NCI-H460 (cell line): ENCODE measurements around the gene ST6GAL1. TPM values are rescaled to one million over a fixed set of nuclear protein-coding genes. Genes with fewer than 3 reads are reported as not detected.
"Not testable (repeated sequence)": the region's sequence is repeated elsewhere in the genome, so short reads cannot be mapped to it uniquely, and the experiment has no call there.

Experiments
- DNase-seq: peaks from one replicate; pipeline ENCODE4 v3.0.0-alpha.2; 2016; ENCODE audit warnings: low read depth; ENCODE audit errors: extremely low read depth
- polyA plus RNA-seq: library from polyadenylated mRNA; depleted of rRNA; stranded (reverse); fragments of >200 nt; gene quantifications from 2 replicates; pipeline ENCODE4 v1.2.3, GENCODE V29; 2014; cell fraction: nucleus; rRNA removed
- total RNA-seq: library from RNA; depleted of rRNA; stranded (reverse); fragments of >200 nt; shearing (Covaris generic); gene quantifications from 2 replicates; pipeline ENCODE4 v1.2.3, GENCODE V29; 2014; rRNA removed

The ST6GAL1 gene, protein sequence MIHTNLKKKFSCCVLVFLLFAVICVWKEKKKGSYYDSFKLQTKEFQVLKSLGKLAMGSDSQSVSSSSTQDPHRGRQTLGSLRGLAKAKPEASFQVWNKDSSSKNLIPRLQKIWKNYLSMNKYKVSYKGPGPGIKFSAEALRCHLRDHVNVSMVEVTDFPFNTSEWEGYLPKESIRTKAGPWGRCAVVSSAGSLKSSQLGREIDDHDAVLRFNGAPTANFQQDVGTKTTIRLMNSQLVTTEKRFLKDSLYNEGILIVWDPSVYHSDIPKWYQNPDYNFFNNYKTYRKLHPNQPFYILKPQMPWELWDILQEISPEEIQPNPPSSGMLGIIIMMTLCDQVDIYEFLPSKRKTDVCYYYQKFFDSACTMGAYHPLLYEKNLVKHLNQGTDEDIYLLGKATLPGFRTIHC
- total RNA-seq, result 14.0 and 18.8 TPM in 2 replicates
- 5.9 and 8.8 TPM in 2 replicates for polyA plus RNA-seq

DNA sequence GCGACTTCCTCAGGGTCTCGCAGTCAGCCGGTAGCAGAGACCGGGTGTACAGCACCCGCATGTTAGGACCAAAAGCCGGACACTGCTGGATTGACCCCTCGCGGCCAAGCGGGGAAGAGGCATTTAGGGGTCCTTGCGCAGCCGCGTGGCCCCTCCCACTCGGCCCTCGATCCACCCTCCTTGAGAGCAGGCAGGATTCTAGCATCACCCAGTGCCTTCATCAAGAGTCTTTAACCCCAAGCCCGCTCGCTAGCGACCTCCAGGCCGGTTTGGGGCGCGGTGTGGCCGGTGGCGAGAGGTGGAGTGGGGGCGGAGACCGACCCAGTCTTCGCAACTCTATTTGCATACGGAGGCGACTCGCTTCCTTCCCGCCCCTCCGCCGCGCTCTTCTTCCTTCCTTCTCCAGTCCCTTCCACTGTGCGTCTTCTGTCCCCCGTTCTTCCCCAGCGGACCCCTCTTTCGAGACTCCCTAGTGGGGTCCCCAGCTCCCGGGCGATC is at the start of gene ST6GAL1:
Gene ST6GAL1 (plus strand): TSS at position 384 of the 498 bp plus-strand sequence. CDS start 112,178 bp downstream, outside the sequence.
- DNase-seq, result peak; percentile 25

DNA sequence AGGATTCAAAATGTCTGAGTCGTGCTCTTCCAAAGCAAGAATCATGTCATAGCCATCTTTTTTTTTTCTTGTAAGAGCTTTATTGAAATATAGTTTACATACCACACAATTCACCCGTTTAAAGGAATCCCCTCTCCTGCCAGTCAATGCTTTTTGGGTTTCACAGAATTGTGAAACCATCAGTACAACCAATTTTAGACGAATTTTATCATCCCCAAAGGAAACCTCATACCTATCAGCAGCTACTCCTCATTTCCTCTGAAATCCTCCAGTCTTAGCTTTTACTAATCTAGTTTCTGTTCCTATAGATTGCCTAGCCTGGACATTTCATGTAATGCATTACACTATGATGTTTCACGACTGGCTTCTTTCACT is 48.2 kb upstream of the ST6GAL1 start:
- DNase-seq, result no peak

DNA sequence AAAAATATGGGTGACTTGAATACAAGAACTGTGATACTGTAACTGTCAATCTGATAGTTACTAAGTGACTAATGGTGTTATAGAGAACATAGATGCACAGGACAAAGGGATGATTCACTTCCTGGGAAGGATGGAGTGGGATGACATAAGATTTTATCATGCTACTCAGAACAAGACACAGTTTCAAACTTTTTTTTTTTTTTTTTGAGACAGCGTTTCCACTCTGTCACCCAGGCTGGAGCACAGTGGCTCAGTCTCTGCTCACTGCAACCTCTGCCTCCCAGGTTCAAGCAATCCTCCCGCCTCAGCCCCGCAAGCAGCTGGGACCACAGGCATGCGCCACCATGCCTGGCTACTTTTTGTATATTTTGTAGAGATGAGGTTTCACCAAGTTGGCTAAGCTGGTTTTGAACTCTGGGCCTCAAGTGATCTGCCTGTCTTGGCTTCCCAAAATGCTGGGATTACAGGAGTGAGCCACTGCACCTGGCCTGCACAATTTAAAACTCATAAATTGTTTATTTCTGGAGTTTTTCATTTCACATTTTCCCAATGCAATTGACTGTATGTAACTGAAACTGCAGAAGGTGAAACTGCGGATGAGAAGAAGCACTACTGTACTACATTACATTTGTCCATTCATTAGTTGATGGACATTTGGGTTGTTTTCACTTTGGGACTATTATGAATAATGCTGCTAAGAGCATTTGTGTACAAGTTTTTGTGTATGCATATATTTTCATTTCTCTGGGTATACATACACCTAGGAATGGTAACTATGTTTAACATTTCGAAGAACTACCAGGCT is 47.2 kb upstream of the ST6GAL1 start:
- DNase-seq, result peak; percentile 67

DNA sequence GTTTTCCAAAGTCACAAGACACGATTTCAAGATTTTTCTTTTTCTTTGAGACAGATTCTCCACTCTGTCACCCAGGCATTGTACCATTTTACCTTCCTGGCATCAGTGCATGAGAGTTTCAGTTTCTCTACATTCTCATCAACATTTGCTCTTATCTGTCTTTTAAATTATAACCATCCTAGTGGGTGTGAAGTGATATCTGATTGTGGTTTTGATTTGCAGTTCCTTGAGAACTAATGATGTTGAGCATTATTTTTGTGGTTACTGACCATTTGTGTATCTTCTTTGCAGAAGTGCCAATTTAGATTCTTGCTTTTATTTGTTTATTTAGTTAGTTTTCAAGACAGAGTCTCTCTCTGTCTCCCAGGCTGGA is 46.7 kb upstream of the ST6GAL1 start:
- no peak for DNase-seq

DNA sequence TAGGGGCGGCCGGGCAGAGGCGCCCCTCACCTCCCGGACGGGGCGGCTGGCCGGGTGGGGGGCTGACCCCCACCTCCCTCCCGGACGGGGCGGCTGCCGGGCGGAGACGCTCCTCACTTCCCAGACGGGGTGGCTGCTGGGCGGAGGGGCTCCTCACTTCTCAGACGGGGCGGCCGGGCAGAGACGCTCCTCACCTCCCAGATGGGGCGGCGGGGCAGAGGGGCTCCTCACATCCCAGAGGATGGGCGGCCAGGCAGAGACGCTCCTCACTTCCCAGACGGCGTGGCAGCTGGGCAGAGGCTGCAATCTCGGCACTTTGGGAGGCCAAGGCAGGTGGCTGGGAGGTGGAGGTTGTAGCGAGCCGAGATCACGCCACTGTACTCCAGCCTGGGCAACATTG is 45.5 kb upstream of the ST6GAL1 start:
- not testable (repeated sequence) for DNase-seq

DNA sequence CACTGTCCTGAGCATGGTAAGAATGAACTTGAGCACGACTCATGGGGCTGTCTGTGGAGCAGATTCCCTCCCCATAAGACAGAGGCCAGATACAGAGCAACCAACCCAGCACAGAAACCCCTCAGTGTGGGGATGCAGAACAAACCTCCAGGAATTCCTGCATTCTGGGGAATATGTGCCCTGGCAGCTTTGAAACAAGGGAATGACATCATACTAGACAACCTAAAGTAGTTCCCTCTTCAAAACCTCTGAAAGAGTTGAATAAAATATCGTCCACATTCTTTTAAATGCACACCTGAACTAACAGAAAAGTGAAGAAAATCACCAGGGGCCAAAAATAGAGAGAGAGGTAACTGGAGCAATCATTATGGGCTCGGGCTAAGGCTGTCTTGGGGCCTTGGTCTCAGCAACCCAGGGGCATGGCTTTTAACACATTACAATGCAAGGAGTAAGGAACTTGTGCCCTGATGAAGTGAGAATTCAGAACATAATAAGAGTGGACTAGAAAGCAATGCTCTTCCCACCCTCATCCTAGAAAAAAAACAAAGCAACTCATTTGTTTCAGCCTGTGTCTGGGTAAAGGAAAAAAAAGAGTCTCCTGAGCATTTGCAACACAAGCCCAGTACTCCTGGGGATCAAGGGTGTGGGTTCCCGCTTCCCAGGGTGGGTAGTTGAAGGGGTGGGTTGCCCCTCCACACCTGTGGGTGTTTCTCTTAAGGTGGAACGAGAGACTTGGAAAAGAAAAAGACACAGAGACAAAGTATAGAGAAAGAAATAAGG is 43.9 kb upstream of the ST6GAL1 start:
- DNase-seq, result no peak

DNA sequence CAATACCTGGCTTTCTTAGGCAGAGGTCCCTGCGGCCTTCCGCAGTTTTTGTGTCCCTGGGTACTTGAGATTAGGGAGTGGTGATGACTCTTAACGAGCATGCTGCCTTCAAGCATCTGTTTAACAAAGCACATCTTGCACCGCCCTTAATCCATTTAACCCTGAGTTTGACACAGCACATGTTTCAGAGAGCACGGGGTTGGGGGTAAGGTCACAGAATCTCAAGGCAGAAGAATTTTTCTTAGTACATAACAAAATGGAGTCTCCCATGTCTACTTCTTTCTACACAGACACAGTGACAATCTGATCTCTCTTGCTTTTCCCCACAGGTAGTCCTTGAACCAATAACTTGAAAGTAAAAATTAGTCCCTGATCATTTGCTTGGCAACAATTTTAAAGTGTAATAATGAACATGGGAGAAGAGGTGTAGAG is 42.8 kb upstream of the ST6GAL1 start:
- not testable (repeated sequence) for DNase-seq

DNA sequence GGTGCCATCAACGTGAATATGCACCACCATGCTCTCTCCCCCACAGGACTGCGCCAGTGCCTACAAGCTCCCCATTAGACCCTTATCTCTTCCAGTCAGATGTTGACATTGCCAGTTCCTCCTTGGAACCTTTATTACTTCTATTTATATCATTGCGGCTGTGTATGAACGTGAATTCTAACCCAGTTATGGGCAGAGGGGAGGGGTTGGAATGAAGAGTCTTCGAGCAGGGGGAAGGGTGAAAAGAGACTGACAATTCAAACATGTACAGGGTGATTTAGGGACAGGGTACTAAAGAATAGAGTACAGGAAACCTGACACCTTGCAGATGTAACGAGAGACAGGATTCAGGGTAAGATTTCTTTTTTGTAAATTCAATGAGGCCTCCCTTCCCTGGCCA is 41.8 kb upstream of the ST6GAL1 start:
- no peak for DNase-seq

DNA sequence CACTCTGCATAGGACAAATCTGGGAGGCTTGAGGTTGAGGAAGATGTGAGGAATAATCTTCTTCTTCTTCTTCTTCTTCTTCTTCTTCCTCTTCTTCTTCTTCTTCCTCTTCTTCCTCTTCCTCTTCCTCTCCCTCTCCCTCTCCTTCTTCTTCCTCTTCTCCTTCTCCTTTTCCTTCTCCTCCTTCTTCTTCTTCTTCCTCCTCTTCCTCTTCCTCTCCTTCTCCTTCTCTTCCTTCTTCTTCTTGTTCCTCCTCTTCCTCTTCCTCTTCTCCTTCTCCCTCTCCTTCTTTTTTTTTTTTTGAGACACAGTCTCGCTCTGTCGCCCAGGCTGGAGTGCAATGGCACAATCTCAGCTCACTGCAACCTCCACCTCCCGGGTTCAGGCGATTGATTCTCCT is 40.6 kb upstream of the ST6GAL1 start:
- DNase-seq, result not testable (repeated sequence)

DNA sequence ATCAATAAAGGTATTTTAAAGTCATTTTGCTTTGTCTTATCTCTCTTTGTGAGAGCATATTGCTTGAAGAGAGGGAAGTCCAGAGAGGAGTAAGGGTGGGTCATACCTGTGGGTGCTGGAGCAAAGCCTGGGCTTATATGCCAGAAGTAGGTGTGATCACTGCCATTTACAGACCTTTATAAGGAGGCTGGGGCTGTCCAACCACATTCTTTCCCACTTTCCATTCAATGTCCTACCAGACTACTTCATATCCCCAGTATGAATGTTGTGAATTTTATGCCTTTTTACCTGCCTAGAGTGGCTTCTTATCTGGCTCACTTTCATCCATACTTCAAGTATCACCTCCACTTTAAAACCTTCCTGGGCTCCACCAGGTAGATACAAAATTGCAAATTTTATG is 39.4 kb upstream of the ST6GAL1 start:
- DNase-seq, result no peak

DNA sequence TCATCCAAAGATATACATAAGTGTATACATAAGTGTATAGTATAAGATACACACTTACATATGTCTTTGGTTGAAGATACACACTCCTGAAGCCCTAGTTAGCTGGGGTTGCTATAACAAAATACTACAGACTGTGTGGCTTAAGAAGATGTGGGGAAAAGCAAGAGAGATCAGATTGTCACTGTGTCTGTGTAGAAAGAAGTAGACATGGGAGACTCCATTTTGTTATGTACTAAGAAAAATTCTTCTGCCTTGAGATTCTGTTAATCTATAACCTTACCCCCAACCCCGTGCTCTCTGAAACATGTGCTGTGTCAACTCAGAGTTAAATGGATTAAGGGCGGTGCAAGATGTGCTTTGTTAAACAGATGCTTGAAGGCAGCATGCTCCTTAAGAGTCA is 37.3 kb upstream of the ST6GAL1 start:
- not testable (repeated sequence) for DNase-seq

DNA sequence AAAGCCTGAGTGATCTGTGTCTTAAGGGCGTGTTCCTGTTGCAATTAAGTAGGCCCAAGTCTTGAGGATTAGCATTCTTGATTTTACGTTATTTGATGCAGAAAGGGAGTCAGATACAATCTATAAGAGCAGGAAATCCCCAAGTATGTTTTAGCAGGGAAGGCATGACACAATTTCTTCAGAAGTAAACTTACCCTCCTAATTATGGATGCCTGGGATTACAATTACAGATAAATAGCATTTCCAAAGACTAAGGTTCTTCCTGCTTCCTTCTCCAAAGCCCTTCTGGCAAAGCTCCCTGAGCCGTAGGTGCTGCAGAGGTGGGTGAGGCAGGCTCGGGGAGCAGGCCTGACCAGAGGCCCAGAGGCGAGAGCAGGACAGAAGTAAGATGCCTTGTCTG is 34.9 kb upstream of the ST6GAL1 start:
- no peak for DNase-seq

DNA sequence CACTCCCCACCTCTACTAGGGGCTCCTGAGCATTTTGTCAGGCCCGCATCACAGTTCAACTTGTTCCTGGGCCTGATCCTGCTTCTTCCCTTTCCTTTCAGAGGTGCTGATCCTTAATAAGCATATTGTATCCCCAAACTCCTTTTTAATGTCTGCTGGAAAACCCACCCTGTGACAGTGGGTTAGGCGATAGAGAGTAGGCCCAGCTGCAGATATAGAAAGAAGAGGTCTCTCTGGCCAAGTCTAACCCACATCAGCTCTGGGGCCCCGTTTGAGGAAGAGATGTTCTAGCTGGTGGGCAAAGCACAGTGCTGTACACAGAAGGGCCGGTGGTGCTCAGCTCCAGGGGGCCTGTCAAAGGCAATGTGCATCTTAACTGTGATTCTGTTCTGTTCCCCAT is 34.3 kb upstream of the ST6GAL1 start:
- no peak for DNase-seq

DNA sequence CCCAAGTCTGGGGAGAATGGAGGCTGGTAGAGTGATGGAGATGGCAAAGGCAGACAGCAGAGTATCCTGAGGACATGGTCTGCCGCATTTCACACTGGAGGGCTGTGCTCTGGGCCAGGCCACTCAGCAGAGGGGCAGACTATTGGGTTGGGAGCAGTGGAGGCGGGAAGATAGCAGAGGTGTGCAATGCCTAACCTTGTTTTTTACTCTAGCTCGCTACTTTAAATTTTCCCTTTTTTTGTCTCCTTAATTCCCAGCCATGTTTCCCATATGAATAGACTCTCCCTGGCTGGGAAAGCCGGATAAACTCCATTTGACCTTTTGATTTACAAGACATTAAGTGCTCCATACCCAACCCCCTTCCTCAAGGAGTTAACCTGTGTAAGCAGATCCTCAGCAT is 33.5 kb upstream of the ST6GAL1 start:
- DNase-seq, result no peak

DNA sequence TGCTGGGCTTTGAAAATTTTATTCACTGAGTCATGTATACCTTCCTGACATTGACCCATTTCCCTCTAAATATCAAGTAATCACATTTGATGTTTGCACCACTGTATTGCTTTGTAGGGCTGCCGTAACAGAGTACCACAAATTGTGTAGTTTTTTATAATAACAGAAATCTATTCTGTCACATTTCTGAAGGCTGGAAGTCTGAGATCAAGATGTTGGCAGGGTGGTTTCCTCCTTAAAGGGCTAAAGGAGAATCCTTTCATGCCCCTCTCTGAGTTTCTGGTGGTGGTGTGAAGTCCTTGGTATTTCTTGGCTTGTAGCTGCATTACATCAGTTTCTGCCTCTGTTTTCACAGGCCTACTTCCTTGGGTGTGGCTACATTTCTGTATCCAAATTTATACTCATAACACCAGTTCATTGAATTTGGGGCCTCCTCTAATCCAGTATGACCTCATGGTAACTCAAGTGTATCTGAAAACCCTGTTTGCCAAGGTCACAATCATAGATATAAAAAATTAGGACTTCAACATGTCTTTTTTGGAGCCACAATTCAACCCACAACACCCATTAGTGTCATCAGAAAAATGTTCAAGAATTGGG is 29.1 kb upstream of the ST6GAL1 start:
- peak; percentile 77 for DNase-seq

DNA sequence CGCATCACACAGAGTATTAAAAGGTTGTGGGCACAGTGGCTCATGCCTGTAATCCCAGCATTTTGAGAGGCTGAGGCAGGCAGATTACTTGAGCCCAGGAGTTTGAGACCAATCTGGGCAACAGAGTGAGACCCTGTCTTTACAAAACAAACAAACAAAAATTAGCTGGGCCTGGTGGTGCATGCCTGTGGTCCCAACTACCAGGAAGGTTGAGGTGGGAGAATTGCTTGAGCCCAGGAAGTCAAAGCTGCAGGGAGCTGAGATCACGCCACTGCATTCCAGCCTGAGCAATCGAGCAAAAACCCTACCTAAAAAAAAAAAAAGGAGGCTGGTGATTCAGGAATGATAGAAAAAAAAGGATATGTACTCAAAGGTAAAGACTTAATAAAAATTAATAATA is 28.2 kb upstream of the ST6GAL1 start:
- no peak for DNase-seq

DNA sequence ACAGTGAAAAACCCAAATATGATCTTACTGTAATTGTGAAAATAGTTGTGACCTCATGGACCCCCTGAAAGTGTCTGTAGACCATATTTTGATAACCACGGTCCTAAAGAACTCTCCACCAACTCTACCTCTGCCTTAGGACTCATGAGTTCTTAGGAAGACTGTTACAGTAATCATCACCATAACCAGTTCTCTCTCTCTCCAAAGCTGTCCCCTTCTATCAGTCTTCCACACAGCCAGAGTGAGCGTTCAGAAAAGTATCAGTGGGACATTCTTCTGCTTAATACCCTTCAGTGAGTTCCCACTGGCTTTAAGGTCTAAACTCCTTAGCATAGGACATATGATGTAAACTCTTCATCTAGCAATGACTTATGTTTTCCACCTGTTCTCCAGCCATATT is 27.6 kb upstream of the ST6GAL1 start:
- DNase-seq, result no peak

DNA sequence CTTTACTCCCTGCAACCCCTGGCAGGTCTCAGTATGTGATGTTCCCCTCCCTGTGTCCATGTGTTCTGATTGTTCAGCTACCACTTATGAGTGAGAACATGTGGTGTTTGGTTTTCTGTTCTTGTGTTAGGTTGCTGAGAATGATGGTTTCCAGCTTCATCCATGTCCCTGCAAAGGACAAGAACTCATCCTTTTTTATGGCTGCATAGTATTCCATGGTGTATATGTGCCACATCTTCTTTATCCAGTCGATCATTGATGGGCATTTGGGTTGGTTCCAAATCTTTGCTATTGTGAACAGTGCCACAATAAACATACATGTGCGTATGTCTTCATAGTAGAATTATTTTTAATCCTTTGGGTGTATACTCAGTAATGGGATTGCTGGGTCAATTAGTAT is 26.6 kb upstream of the ST6GAL1 start:
- DNase-seq, result not testable (repeated sequence)

DNA sequence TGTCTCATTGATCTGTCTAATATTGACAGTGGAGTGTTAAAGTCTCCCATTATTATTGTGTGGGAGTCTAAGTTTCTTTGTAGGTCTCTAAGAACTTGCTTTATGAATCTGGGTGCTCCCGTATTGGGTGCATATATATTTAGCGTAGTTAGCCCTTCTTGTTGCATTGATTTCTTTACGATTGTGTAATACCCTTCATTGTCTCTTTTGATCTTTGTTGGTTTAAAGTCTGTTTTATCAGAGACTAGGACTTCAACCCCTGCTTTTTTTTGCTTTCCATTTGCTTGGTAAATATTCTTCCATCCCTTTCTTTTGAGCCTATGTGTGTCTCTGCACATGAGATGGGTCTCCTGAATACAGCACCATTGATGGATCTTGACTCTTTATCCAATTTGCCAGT is 23.3 kb upstream of the ST6GAL1 start:
- not testable (repeated sequence) for DNase-seq

DNA sequence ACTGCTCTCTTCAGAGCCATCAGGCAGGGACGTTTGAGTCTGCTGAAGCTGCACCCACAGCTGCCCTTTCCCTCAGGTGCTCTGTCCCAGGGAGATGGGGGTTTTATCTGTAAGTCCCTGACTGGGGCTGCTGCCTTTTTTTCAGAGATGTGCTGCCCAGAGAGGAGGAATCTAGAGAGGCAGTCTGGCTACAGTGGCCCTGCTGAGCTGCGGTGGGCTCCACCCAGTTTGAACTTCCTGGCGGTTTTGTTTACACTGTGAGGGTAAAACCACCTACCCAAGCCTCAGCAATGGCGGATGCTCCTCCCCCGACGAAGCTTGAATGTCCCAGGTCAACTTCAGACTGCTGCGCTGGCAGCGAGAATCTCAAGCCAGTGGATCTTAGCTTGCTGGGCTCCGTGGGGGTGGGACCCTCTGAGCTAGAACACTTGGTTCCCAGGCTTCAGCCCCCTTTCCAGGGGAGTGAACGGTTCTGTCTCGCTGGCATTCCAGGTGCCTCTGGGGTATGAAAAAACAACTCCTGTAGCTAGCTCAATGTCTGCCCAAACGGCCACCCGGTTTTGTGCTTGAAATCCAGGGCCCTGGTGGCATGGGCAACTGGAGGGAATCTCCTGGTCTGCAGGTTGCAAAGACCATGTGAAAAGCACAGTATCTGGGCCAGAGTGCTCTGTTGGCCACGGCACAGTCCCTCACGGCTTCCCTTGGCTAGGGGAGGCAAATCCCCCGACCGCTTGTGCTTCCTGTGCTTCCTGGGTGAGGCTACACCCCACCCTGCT is 21.1 kb upstream of the ST6GAL1 start:
- DNase-seq, result no peak
